Loucy (cell line): Measurements from ENCODE around the gene IFT88.

Source experiments
- CTCF ChIP-seq: fragments of 200-600 bp; sonication (generic); conservative IDR thresholded peaks from 2 replicates; pipeline ENCODE4 v1.5.1; 2014; ENCODE audit warnings: mild to moderate bottlenecking, antibody characterized with exemption, low read length
- EZH2phosphoT487 ChIP-seq: fragments of 200-600 bp; IDR thresholded peaks from 2 replicates; pipeline ENCODE4 v1.6.1; 2018; ENCODE audit warnings: antibody characterized with exemption, mild to moderate bottlenecking, moderate library complexity, borderline replicate concordance

GRCh38 chr13:20713751-20714150 is 146.8 kb downstream of the IFT88 start:
- TF ChIP-seq CTCF (no peak), EZH2phosphoT487 (no peak)
